ENCODE results near the gene MAF. TPM values are rescaled to one million over a fixed set of nuclear protein-coding genes. Genes with fewer than 3 reads are reported as not detected.

The MAF gene
- total and polyA plus RNA-seq, 8 donors, result 1.6 to 17.0 (median 3.0) TPM

DNA sequence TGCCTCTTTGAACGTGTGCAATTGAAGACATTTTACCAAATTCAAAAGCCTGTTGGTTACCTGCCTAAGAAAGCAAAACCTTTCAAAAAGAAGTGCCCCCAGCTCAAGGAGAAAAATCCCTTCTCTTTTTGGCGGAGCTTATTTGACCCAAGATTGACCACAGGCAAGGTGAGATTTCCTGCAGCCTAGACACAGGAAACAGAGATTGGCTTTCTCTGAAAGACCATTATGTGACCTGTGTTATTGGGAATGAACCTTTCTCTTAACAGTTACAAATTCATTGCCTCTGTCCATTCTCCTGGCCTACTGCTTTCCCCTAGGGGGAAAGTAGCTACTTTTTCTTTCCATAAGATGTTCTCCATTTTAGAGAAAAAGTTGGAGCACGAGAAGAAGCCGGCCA lies 42.1 kb upstream of the MAF start:
- H3K27ac ChIP-seq, result no peak overlapping the region
- no peaks in the 10 kb centered on the region for H3K9me3 ChIP-seq
- intact Hi-C loops (cut with DNase I), result no loop called here
- H3K4me1 ChIP-seq, result no peaks in the 10 kb centered on the region
- no peaks in the 10 kb centered on the region for H3K36me3 ChIP-seq
- H3K4me3 ChIP-seq, result no peak overlapping the region
- FAIRE-seq (no peak), ATAC-seq (no peak), DNase-seq (no peak)
- 67 to 93% methylated on average over 4 of the region's 4 CpGs for WGBS, 2 donors
- TF ChIP-seq, protein P1, sequence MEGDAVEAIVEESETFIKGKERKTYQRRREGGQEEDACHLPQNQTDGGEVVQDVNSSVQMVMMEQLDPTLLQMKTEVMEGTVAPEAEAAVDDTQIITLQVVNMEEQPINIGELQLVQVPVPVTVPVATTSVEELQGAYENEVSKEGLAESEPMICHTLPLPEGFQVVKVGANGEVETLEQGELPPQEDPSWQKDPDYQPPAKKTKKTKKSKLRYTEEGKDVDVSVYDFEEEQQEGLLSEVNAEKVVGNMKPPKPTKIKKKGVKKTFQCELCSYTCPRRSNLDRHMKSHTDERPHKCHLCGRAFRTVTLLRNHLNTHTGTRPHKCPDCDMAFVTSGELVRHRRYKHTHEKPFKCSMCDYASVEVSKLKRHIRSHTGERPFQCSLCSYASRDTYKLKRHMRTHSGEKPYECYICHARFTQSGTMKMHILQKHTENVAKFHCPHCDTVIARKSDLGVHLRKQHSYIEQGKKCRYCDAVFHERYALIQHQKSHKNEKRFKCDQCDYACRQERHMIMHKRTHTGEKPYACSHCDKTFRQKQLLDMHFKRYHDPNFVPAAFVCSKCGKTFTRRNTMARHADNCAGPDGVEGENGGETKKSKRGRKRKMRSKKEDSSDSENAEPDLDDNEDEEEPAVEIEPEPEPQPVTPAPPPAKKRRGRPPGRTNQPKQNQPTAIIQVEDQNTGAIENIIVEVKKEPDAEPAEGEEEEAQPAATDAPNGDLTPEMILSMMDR (IDR thresholded peaks at IDR 0.05), result no peak
- H3K27me3 ChIP-seq, result no peaks in the 10 kb centered on the region

- Histone ChIP-seq H3K27me3 (no peaks in the 10 kb centered on the region), H3K4me1 (no peaks in the 10 kb centered on the region), H3K27ac (no peak overlapping the region), H3K4me3 (no peak overlapping the region), H3K36me3 (no peaks in the 10 kb centered on the region), H3K9me3 (no peaks in the 10 kb centered on the region)
- WGBS, 2 donors, result 51% methylated on average over 16 of the region's 16 CpGs
- FAIRE-seq (no peak), DNase-seq (no peak), ATAC-seq (no peak)
- intact Hi-C loops (cut with DNase I), result no loop called here
- TF ChIP-seq, protein P1 (IDR thresholded peaks at IDR 0.05), result no peak
These were observed 40.2 kb upstream of the MAF start for GRCh38 chr16:79640513-79641360.

DNA sequence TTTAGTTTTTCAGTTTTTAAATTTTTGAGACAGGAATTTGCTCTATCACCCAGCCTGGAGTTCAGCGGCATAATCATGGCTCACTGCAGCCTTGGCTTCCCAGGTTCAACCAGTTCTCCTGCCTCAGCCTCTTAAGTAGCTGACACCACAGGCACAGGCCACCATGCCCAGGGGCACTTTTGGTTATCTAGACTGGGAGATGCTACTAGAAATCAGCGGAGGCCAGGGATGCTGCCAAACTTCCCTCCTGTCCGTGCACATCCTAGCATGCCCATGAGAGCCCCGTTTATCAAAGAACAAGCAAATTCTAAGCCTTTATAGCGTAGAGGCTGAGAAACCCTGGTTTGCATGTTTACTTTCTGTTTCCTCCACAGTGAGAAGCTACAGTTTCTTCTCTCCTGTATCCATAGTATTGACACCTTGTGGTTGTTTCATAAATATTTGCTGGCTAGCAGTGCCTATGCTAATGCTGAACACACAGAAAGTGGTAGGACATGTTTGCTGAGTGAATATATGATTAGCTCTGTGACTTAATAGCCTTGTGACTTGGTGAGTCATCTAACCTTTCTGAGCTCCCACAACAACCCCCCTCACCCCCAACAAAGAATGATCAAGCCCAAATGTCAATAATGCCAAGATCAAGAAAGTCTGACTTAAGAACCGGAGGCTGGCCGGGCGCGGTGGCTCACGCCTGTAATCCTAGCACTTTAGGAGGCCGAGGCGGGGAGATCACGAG lies 39.2 kb upstream of the MAF start:
- H3K36me3 ChIP-seq, result no peaks in the 10 kb centered on the region
- H3K27me3 ChIP-seq, result no peaks in the 10 kb centered on the region
- no peak for DNase-seq
- no peaks in the 10 kb centered on the region for H3K4me1 ChIP-seq
- 86 to 88% methylated on average over 13 of the region's 13 CpGs for WGBS, 2 donors
- H3K9me3 ChIP-seq, result no peaks in the 10 kb centered on the region
- no peak overlapping the region for H3K27ac ChIP-seq
- no peak overlapping the region for H3K4me3 ChIP-seq
- FAIRE-seq, result no peak
- intact Hi-C loops (cut with DNase I), result no loop called here
- TF ChIP-seq, protein P1 (IDR thresholded peaks at IDR 0.05), result no peak
- peak in 2 of 4 donors; percentile 53 to 57 for ATAC-seq

DNA sequence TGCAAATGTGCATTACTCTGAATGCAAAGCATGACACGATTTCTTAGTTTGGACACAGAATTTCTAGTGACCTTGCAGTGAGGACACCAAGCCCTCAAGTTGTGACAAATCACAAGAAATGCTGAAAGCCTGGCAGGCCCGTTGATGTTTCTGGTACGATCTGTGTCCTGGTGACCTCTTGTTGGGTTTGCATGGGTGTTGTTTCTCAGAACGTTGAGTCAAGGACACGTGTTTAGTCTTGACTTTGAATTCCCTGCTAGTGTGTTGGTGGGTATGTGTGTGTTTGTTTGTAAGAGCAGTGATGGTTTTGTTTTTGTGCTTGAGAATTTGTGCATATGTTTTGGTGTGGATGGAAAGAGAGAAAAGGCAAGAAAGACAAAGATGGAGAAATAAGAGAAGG lies 37.8 kb upstream of the MAF start:
- ATAC-seq, result no peak
- no peaks in the 10 kb centered on the region for H3K4me1 ChIP-seq
- no peaks in the 10 kb centered on the region for H3K27me3 ChIP-seq
- DNase-seq, result no peak
- intact Hi-C loops (cut with DNase I), result no loop called here
- H3K27ac ChIP-seq, result no peak overlapping the region
- no peak overlapping the region for H3K4me3 ChIP-seq
- H3K9me3 ChIP-seq, result no peaks in the 10 kb centered on the region
- TF ChIP-seq, protein P1 (IDR thresholded peaks at IDR 0.05), result no peak
- WGBS, 2 donors, result 61 to 74% methylated on average over 5 of the region's 5 CpGs
- FAIRE-seq, result no peak
- no peaks in the 10 kb centered on the region for H3K36me3 ChIP-seq

- H3K4me1 ChIP-seq, result no peaks in the 10 kb centered on the region
- TF ChIP-seq, protein P1 (IDR thresholded peaks at IDR 0.05), result no peak
- no peaks in the 10 kb centered on the region for H3K27me3 ChIP-seq
- ATAC-seq, result no peak
- WGBS, 2 donors, result 92 to 96% methylated on average over 2 of the region's 2 CpGs
- DNase-seq, result no peak
- H3K4me3 ChIP-seq, result no peak overlapping the region
- intact Hi-C loops (cut with DNase I), result no loop called here
- H3K36me3 ChIP-seq, result no peaks in the 10 kb centered on the region
- no peak for FAIRE-seq
- no peaks in the 10 kb centered on the region for H3K9me3 ChIP-seq
- no peak overlapping the region for H3K27ac ChIP-seq
These were observed 35.0 kb upstream of the MAF start for GRCh38 chr16:79635488-79635887.
